Nephron progenitor cell (in vitro differentiated cells): ENCODE results near the gene RHBDF2.

Experiments
- DNase-seq: peaks from one replicate; pipeline ENCODE4 v3.0.0; 2021
- H3K27ac Mint-ChIP-seq: 2 replicates; pipeline ENCODE4 v1.8.0; 2021; ENCODE audit warnings: mild to moderate bottlenecking, moderate library complexity, mixed read lengths
- H3K27me3 Mint-ChIP-seq: 2 replicates; pipeline ENCODE4 v1.8.0; 2021; ENCODE audit warnings: mild to moderate bottlenecking, low read depth, mixed read lengths; ENCODE audit not compliant: poor library complexity
- H3K36me3 Mint-ChIP-seq: 2 replicates; pipeline ENCODE4 v1.8.0; 2021; ENCODE audit warnings: low read depth, mixed read lengths
- H3K4me1 Mint-ChIP-seq: 2 replicates; pipeline ENCODE4 v1.8.0; 2021; ENCODE audit warnings: mixed read lengths
- H3K4me3 Mint-ChIP-seq: 2 replicates; pipeline ENCODE4 v1.8.0; 2021; ENCODE audit warnings: mild to moderate bottlenecking, moderate library complexity, mixed read lengths
- H3K9me3 Mint-ChIP-seq: 2 replicates; pipeline ENCODE4 v1.8.0; 2021; ENCODE audit warnings: mild to moderate bottlenecking, moderate library complexity, mixed read lengths
- CTCF ChIP-seq: fragments of 200-600 bp; sonication (generic); IDR thresholded peaks from 2 replicates; pipeline ENCODE4 v1.5.0; 2021; ENCODE audit warnings: antibody characterized with exemption

The RHBDF2 gene

DNA sequence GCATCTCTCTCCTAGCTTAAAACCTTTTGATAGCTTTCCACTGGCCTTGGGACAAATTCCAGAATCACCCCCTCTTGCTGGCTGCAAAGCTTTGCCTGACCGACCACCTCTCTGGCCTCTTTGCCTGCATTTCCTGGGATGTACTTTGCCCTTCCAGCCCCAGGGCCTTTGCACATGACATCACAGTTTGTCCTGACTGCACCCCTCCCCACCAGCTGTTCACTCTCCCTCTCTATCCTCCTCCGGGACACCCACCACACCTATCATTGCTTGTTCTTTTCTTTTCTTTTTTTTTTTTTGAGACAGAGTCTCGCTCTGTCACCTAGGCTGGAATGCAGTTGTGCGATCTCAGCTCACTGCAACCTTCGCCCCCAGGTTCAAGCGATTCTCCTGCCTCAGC, 25.9 kb downstream of the RHBDF2 start:
- Mint-ChIP-seq H3K4me3 (no peak overlapping the region), H3K27ac (no peak overlapping the region)
- DNase-seq = no peak

DNA sequence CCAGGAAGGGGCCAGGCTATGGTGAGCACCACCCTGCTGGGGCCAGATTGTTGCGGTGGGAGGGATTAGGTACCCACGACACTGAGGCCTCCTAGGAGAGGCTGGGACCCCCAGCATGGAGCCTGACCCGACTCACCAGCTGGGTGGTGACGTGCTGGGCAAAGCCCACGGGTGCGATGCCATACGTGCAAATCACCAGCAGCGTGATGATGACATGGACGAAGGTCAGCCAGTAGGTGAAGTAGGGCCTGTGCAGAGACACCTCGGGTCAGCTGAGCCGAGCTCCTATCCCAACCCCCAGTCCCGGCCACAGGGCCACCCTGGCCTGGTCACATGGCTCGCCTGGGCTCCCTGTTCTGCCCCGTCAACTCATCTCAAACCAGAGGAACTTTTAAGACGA, 26.3 kb downstream of the RHBDF2 start:
- H3K27me3 Mint-ChIP-seq = no peaks in the 10 kb centered on the region
- H3K4me1 Mint-ChIP-seq = no peaks in the 10 kb centered on the region
- H3K27ac Mint-ChIP-seq = no peak overlapping the region
- no peak for DNase-seq
- no peak for TF ChIP-seq CTCF
- H3K9me3 Mint-ChIP-seq = no peaks in the 10 kb centered on the region
- no peaks in the 10 kb centered on the region for H3K36me3 Mint-ChIP-seq
- no peak overlapping the region for H3K4me3 Mint-ChIP-seq

More for the DNA sequence above, 25.9 kb downstream of the RHBDF2 start:
- Mint-ChIP-seq H3K4me1 (peaks cover under 1% of the 10 kb centered on the region), H3K9me3 (no peaks in the 10 kb centered on the region), H3K27me3 (no peaks in the 10 kb centered on the region), H3K36me3 (no peaks in the 10 kb centered on the region)
- TF ChIP-seq CTCF = no peak

DNA sequence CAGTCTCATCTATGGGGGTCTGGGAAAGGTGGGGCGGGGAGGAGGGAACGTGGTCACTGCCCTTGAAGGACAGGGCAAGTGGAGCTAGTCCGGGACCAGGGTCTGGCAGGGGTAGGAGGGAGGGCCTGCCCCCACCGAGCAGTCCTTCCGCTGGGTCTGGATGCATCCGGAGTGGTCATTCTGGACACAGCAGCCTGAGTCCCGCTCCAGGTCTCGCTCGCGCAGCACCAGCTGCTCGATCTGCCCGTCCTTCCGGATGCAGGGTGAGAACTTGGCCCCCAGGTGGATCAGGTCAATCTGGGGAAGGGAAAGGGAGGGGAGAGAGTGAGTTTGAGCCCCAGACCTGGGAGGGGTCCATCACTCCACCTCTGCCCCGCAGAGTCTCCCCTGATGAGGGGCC, 27.0 kb downstream of the RHBDF2 start:
- no peak for TF ChIP-seq CTCF
- H3K36me3 Mint-ChIP-seq = no peaks in the 10 kb centered on the region
- no peak for DNase-seq

DNA sequence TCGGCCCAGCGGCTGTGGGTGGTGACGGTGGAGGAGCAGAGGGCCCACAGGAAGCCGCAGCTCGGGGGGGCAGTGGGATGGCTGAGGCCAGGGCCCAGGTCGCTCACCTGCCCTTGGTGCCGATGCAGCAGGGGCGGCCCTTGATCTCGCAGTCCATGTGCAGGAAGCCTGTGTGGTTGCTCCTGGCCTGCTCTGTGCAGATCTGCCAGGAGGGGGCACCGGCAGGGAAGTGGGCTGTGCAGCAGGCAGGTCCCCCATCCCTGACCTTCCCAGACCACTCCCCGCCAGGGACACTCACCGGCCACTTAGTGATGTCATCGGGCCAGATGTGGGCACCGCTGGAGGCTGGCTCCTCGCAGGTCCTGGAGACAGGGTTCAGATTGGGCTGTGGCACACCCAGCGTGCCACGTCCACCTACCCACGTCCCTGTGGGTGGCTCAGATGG, 27.7 kb downstream of the RHBDF2 start:
- Mint-ChIP-seq H3K27me3 (no peaks in the 10 kb centered on the region), H3K36me3 (no peaks in the 10 kb centered on the region), H3K9me3 (no peaks in the 10 kb centered on the region), H3K27ac (no peak overlapping the region), H3K4me1 (no peaks in the 10 kb centered on the region), H3K4me3 (no peak overlapping the region)
- peak; percentile 61 for DNase-seq
- peak; percentile 44 for TF ChIP-seq CTCF

More for the DNA sequence above, 27.0 kb downstream of the RHBDF2 start:
- H3K4me3 Mint-ChIP-seq = no peak overlapping the region
- H3K4me1 Mint-ChIP-seq = no peaks in the 10 kb centered on the region
- H3K27me3 Mint-ChIP-seq = no peaks in the 10 kb centered on the region
- H3K27ac Mint-ChIP-seq = no peak overlapping the region
- H3K9me3 Mint-ChIP-seq = no peaks in the 10 kb centered on the region

GRCh38 chr17:76472726-76473125, 28.5 kb downstream of the RHBDF2 start:
- Mint-ChIP-seq H3K4me1 (peaks cover 2% of the 10 kb centered on the region), H3K4me3 (no peak overlapping the region), H3K9me3 (no peaks in the 10 kb centered on the region), H3K27me3 (no peaks in the 10 kb centered on the region), H3K27ac (no peak overlapping the region), H3K36me3 (no peaks in the 10 kb centered on the region)
- no peak for DNase-seq
- no peak for TF ChIP-seq CTCF

DNA sequence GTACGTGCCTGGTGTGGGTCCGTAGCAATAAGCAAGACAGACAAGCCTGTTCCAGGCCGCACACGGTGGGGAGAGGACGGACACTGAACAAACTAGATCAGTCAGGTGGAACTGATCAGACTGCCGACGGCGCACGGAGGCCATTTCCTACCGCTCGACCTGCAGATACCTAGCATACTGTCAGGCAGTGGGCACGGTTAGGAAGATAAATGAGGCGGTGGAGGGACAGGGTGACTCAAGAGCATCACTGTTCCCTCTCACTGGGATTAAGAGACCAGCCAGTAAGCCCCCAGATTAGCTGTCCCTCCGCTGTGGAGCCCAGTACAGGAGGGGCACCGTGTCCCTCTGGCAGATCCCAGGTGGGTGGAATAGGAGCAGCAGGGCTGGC, 29.0 kb downstream of the RHBDF2 start:
- H3K9me3 Mint-ChIP-seq = no peaks in the 10 kb centered on the region

More for the DNA sequence above, 29.0 kb downstream of the RHBDF2 start:
- H3K4me3 Mint-ChIP-seq = no peak overlapping the region
- no peak overlapping the region for H3K27ac Mint-ChIP-seq
- no peaks in the 10 kb centered on the region for H3K36me3 Mint-ChIP-seq
- peaks cover 5% of the 10 kb centered on the region for H3K4me1 Mint-ChIP-seq
- TF ChIP-seq CTCF = no peak
- no peaks in the 10 kb centered on the region for H3K27me3 Mint-ChIP-seq
- no peak for DNase-seq
